Measurements from ENCODE around the gene GHR.
"Not testable (repeated sequence)": the region's sequence is repeated elsewhere in the genome, so short reads cannot be mapped to it uniquely, and the experiment has no call there.

The GHR gene

GRCh38 chr5:42718591-42718990, 295.4 kb downstream of the GHR start:
- TF ChIP-seq, protein P1, sequence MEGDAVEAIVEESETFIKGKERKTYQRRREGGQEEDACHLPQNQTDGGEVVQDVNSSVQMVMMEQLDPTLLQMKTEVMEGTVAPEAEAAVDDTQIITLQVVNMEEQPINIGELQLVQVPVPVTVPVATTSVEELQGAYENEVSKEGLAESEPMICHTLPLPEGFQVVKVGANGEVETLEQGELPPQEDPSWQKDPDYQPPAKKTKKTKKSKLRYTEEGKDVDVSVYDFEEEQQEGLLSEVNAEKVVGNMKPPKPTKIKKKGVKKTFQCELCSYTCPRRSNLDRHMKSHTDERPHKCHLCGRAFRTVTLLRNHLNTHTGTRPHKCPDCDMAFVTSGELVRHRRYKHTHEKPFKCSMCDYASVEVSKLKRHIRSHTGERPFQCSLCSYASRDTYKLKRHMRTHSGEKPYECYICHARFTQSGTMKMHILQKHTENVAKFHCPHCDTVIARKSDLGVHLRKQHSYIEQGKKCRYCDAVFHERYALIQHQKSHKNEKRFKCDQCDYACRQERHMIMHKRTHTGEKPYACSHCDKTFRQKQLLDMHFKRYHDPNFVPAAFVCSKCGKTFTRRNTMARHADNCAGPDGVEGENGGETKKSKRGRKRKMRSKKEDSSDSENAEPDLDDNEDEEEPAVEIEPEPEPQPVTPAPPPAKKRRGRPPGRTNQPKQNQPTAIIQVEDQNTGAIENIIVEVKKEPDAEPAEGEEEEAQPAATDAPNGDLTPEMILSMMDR (conservative IDR thresholded peaks at IDR 0.05; ENCODE audit: low read depth) = no peak
- DNase-seq (ENCODE audit: low spot score) = no peak
- POLR2A ChIA-PET (ENCODE audit: low non-redundant PET) = no interaction called here
- CTCF ChIA-PET = interaction anchor here (0.7 to 0.8 kb wide), 2 partner anchors 10 to 528 kb away, joined by 4 read pairs; no protein-coding TSS in a partner anchor
- no peak overlapping the region for H3K27ac ChIP-seq

DNA sequence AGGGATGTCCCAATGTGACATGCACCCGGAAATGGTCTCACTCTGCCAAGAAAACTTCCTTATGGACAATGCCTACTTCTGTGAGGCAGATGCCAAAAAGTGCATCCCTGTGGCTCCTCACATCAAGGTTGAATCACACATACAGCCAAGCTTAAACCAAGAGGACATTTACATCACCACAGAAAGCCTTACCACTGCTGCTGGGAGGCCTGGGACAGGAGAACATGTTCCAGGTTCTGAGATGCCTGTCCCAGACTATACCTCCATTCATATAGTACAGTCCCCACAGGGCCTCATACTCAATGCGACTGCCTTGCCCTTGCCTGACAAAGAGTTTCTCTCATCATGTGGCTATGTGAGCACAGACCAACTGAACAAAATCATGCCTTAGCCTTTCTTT, 295.8 kb downstream of the GHR start:
- no peak overlapping the region for H3K27ac ChIP-seq
- no peak for DNase-seq (ENCODE audit: low spot score)
- TF ChIP-seq, protein P1 (conservative IDR thresholded peaks at IDR 0.05; ENCODE audit: low read depth) = no peak
- ChIA-PET POLR2A (ENCODE audit: low non-redundant PET) (no interaction called here), CTCF (no interaction called here)

- no peak for DNase-seq (ENCODE audit: low spot score)
- H3K27ac ChIP-seq = no peak overlapping the region
- TF ChIP-seq, protein P1 (conservative IDR thresholded peaks at IDR 0.05; ENCODE audit: low read depth) = no peak
- POLR2A ChIA-PET (ENCODE audit: low non-redundant PET) = no interaction called here
- CTCF ChIA-PET = no interaction called here
Observed at GRCh38 chr5:42720251-42720650, 297.0 kb downstream of the GHR start.

- CTCF ChIA-PET = no interaction called here
- TF ChIP-seq, protein P1 (conservative IDR thresholded peaks at IDR 0.05; ENCODE audit: low read depth) = no peak
- POLR2A ChIA-PET (ENCODE audit: low non-redundant PET) = no interaction called here
- DNase-seq (ENCODE audit: low spot score) = no peak
- H3K27ac ChIP-seq = no peak overlapping the region
Observed at GRCh38 chr5:42721484-42721883, 298.2 kb downstream of the GHR start.

GRCh38 chr5:42734531-42735058, 311.4 kb downstream of the GHR start:
- POLR2A ChIA-PET (ENCODE audit: low non-redundant PET); DNase-seq (ENCODE audit: low spot score); H3K27ac ChIP-seq; CTCF ChIA-PET: not testable (repeated sequence)

- POLR2A ChIA-PET (ENCODE audit: low non-redundant PET) = no interaction called here
- no peak overlapping the region for H3K27ac ChIP-seq
- CTCF ChIA-PET = interaction anchor here (0.5 to 0.6 kb wide), 2 partner anchors 295 to 303 kb away, joined by 3 read pairs; no protein-coding TSS in a partner anchor
- DNase-seq (ENCODE audit: low spot score) = no peak
- TF ChIP-seq, protein P1 (conservative IDR thresholded peaks at IDR 0.05; ENCODE audit: low read depth) = no peak
Observed at GRCh38 chr5:42740920-42741319, 317.7 kb downstream of the GHR start.

GRCh38 chr5:42745426-42745825, 322.2 kb downstream of the GHR start:
- POLR2A ChIA-PET (ENCODE audit: low non-redundant PET) = no interaction called here
- CTCF ChIA-PET = interaction anchor here (1.2 kb wide), 1 partner anchor 99 kb away, joined by 5 read pairs; no protein-coding TSS in a partner anchor
- TF ChIP-seq, protein P1 (conservative IDR thresholded peaks at IDR 0.05; ENCODE audit: low read depth) = no peak; the same call in 1 of the 2 replicates
- no peak for DNase-seq (ENCODE audit: low spot score)
- H3K27ac ChIP-seq = no peak overlapping the region
